Fibroblast of lung (primary cell): ENCODE results near the gene CDC6. TPM values are rescaled to one million over a fixed set of nuclear protein-coding genes. Genes with fewer than 3 reads are reported as not detected.

Source experiments
- DNase-seq, 2 donors: peaks; one replicate each; pipeline versions ENCODE4 v3.0.0 to v3.0.0-alpha.2; 2010; ENCODE audit warnings: low read depth in 2 of 2
- H2AFZ ChIP-seq: 2 replicates; pipeline ENCODE4 v1.5.1; 2012; ENCODE audit warnings: low read length, control low read depth, inconsistent platforms
- H3K27ac ChIP-seq: 2 replicates; pipeline ENCODE4 v1.5.1; 2011; ENCODE audit warnings: low read length, control low read depth; ENCODE audit not compliant: insufficient read depth
- H3K27me3 ChIP-seq: 2 replicates; pipeline ENCODE4 v1.5.1; 2011; ENCODE audit warnings: mild to moderate bottlenecking, low read length; ENCODE audit not compliant: control insufficient read depth, insufficient read depth
- H3K36me3 ChIP-seq: 2 replicates; pipeline ENCODE4 v1.5.1; 2011; ENCODE audit warnings: low read length; ENCODE audit not compliant: control insufficient read depth, insufficient read depth
- H3K4me1 ChIP-seq: 2 replicates; pipeline ENCODE4 v1.5.1; 2011; ENCODE audit warnings: low read length; ENCODE audit not compliant: control insufficient read depth, insufficient read depth; ENCODE audit errors: extremely low read depth
- H3K4me2 ChIP-seq: 2 replicates; pipeline ENCODE4 v1.5.1; 2011; ENCODE audit warnings: low read length, control low read depth; ENCODE audit not compliant: insufficient read depth; ENCODE audit errors: extremely low read depth
- H3K4me3 ChIP-seq, 4 experiments: fragments of 200-600 bp in 1 of 4; sonication (generic) in 1 of 4; replicated peaks in 1 of 4; 2 replicates each; pipeline ENCODE4 v1.5.1; 2011 to 2016; ENCODE audit warnings: low read length in 4 of 4, low read depth in 3 of 4, mild to moderate bottlenecking in 3 of 4, control low read depth in 2 of 4, inconsistent platforms in 1 of 4, mixed read lengths in 1 of 4; ENCODE audit not compliant: insufficient read depth in 1 of 4; ENCODE audit errors: control extremely low read depth in 1 of 4
- H3K79me2 ChIP-seq: 2 replicates; pipeline ENCODE4 v1.5.1; 2012; ENCODE audit warnings: mild to moderate bottlenecking, low read length, inconsistent platforms; ENCODE audit not compliant: control insufficient read depth, insufficient read depth
- H3K9ac ChIP-seq: 2 replicates; pipeline ENCODE4 v1.5.1; 2011; ENCODE audit warnings: mild to moderate bottlenecking, low read length, control low read depth; ENCODE audit not compliant: insufficient read depth
- H3K9me3 ChIP-seq: 2 replicates; pipeline ENCODE4 v1.5.1; 2012; ENCODE audit warnings: low read depth, low read length; ENCODE audit not compliant: control insufficient read depth, insufficient read depth
- H4K20me1 ChIP-seq: 2 replicates; pipeline ENCODE4 v1.5.1; 2011; ENCODE audit warnings: low read length; ENCODE audit not compliant: control insufficient read depth, insufficient read depth; ENCODE audit errors: extremely low read depth
- EZH2 ChIP-seq: IDR thresholded peaks from 2 replicates; pipeline ENCODE4 v1.5.1; 2012; ENCODE audit warnings: low read length, control low read depth, mild to moderate bottlenecking; ENCODE audit errors: missing control alignments
- polyA plus RNA-seq, 2 donors: library from polyadenylated mRNA; depleted of rRNA in 1 of 2; stranded (reverse) in 1 of 2; unstranded in 1 of 2; fragments of >200 nt; gene quantifications; 2 replicates each; pipeline ENCODE4 v1.2.1, GENCODE V29; 2011 to 2012; ENCODE audit warnings: missing spikeins in 1 of 2
- total RNA-seq: library from RNA; depleted of rRNA; stranded (reverse); fragments of >200 nt; gene quantifications from 2 replicates; pipeline ENCODE4 v1.2.1, GENCODE V29; 2014
- TF ChIP-seq, protein P1 (sequence below), 2 donors: IDR thresholded peaks in 1 of 2; conservative IDR thresholded peaks in 1 of 2; 1 replicate in 1 of 2; 2 replicates in 1 of 2; pipeline ENCODE4 v1.5.1; 2011 to 2012; ENCODE audit warnings: low read length in 2 of 2, control low read depth in 1 of 2, inconsistent platforms in 1 of 2, low read depth in 1 of 2, mild to moderate bottlenecking in 1 of 2

The CDC6 gene
- total and polyA plus RNA-seq, 2 donors (not counting 1 experiment from before 2014, with no cell fraction given) = 4.5 to 16.3 TPM

GRCh38 chr17:40343219-40344119 lies 55.8 kb downstream of the CDC6 start:
- H3K36me3 ChIP-seq = peaks cover 3% of the 10 kb centered on the region
- peak overlapping the region; percentile 59 to 82 (median 74) for H3K4me3 ChIP-seq
- H3K4me1 ChIP-seq = peaks cover 42% of the 10 kb centered on the region
- H3K9me3 ChIP-seq = no peaks in the 10 kb centered on the region
- H2AFZ ChIP-seq = no peak overlapping the region
- no peaks in the 10 kb centered on the region for H4K20me1 ChIP-seq
- no peaks in the 10 kb centered on the region for H3K27me3 ChIP-seq
- no peak for DNase-seq
- no peak overlapping the region for H3K9ac ChIP-seq
- H3K27ac ChIP-seq = peak overlapping the region; percentile 68
- H3K79me2 ChIP-seq = peaks cover 25% of the 10 kb centered on the region
- TF ChIP-seq, protein P1, sequence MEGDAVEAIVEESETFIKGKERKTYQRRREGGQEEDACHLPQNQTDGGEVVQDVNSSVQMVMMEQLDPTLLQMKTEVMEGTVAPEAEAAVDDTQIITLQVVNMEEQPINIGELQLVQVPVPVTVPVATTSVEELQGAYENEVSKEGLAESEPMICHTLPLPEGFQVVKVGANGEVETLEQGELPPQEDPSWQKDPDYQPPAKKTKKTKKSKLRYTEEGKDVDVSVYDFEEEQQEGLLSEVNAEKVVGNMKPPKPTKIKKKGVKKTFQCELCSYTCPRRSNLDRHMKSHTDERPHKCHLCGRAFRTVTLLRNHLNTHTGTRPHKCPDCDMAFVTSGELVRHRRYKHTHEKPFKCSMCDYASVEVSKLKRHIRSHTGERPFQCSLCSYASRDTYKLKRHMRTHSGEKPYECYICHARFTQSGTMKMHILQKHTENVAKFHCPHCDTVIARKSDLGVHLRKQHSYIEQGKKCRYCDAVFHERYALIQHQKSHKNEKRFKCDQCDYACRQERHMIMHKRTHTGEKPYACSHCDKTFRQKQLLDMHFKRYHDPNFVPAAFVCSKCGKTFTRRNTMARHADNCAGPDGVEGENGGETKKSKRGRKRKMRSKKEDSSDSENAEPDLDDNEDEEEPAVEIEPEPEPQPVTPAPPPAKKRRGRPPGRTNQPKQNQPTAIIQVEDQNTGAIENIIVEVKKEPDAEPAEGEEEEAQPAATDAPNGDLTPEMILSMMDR (conservative IDR thresholded peaks at IDR 0.05 in 1 of 2, IDR thresholded peaks at IDR 0.05 in 1 of 2; ENCODE audit: low read depth in 1 of 2, low read length in 2 of 2) = no peak
- TF ChIP-seq EZH2 = no peak
- H3K4me2 ChIP-seq = peak overlapping the region; percentile 92

DNA sequence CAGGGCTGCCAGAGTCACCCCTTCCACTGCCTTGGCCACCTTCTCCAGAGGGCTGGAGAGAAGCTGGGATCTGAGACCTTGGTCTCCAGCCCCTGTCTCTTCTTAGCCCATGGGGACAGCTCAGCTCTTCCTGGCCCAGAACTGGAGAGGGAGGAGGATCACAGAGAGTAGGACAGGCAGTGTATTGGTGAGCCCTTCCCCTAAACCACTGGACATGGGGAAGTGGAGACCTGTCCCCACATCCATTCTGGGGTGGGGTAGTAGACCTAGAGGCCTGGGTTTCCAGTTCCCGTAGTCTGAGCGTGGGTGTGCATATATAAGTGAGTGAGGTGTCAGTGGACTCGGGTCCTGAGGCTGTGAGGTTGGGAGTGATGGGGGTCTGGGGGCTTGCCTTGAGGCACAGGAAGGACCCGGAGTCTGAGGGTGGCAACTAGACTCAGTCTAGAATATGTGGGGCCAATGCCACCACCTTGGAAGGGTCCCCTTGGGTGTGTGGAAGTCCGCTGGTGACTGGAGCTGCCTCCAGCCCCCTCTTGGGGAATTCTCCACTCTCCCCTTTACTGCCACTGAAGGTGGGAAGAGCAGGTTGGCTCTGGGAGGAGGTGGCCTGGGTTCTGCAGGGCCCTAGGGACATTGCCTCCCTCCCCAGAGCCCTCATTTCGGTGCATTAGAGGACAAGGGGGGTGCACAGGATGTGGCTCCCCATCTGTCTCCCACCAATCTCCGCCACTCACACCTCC lies 56.9 kb downstream of the CDC6 start:
- Histone ChIP-seq H4K20me1 (no peaks in the 10 kb centered on the region), H2AFZ (no peak overlapping the region), H3K4me1 (peaks cover 51% of the 10 kb centered on the region), H3K27ac (peak overlapping the region; percentile 45), H3K9me3 (no peaks in the 10 kb centered on the region), H3K27me3 (no peaks in the 10 kb centered on the region), H3K4me2 (peak overlapping the region; percentile 92), H3K79me2 (peaks cover 29% of the 10 kb centered on the region), H3K36me3 (peaks cover 7% of the 10 kb centered on the region), H3K4me3 (peak overlapping the region; percentile 31 to 82 (median 52)), H3K9ac (no peak overlapping the region)
- no peak for DNase-seq
- TF ChIP-seq EZH2 = no peak
- TF ChIP-seq, protein P1 (conservative IDR thresholded peaks at IDR 0.05 in 1 of 2, IDR thresholded peaks at IDR 0.05 in 1 of 2; ENCODE audit: low read depth in 1 of 2, low read length in 2 of 2) = no peak
